HG02588 (cell line): ENCODE data around the gene PIK3R1.

Source experiments
- ATAC-seq: cut with Tn5 transposase; IDR thresholded peaks from one replicate; pipeline ENCODE4 v1.9.1; 2021; ENCODE audit warnings: mild to moderate bottlenecking, moderate library complexity; ENCODE audit not compliant: unreplicated experiment

Gene PIK3R1

DNA sequence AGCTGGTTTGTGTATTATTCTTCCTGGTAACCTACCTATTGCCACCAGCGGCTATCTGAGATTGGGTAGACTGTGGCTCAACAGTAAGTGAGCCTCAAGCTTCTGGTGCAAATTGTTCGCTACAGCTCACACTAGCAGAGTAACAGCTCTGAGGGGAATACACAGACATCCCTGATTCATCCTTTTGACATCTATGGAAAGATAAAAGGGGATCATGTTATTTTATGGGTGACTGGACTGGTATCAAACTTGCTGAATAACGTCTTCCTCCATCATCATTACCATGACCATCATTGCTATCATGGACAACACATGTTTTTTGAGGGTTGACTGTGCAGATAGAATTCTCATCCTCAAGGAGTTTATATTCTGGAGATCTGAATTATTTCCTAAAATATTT, 129.6 kb downstream of the PIK3R1 start:
- no peak for ATAC-seq

DNA sequence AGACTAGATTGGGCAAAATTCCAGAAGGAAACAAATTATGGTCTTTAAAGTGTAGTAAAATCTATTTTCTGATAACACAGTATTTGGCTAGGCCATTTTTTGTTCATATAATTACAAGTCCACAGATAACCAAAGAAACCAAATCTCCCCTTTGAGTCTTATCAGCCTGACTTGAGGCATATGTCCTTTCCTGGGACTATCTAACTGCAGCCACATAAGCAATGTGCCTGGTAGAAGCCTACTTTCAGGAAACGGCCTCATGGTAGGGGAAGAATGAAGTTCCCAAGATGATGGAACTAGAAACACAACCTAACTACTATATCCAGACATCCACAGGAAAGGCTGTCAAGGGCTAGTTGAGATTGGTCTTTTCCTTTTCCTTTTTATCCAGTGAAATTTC, 130.0 kb downstream of the PIK3R1 start:
- no peak for ATAC-seq

DNA sequence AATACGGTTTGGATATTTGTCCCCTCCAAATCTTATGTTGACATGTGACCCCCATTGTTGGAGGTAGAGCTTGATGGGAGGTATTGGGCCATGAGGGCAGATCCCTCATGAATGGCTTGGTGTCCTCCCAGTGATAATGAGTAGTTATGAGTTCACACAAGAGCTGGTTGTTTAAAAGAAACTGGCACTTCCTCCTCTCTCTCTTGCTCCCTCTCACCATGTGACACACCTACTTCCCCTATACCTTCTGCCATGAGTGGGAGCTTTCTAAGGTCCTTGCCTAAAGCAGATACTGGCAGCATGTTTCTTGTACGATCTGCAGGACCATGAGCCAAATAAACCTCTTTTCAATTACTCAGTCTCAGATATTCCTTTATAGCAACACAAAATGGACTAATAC, 132.0 kb downstream of the PIK3R1 start:
- no peak for ATAC-seq

DNA sequence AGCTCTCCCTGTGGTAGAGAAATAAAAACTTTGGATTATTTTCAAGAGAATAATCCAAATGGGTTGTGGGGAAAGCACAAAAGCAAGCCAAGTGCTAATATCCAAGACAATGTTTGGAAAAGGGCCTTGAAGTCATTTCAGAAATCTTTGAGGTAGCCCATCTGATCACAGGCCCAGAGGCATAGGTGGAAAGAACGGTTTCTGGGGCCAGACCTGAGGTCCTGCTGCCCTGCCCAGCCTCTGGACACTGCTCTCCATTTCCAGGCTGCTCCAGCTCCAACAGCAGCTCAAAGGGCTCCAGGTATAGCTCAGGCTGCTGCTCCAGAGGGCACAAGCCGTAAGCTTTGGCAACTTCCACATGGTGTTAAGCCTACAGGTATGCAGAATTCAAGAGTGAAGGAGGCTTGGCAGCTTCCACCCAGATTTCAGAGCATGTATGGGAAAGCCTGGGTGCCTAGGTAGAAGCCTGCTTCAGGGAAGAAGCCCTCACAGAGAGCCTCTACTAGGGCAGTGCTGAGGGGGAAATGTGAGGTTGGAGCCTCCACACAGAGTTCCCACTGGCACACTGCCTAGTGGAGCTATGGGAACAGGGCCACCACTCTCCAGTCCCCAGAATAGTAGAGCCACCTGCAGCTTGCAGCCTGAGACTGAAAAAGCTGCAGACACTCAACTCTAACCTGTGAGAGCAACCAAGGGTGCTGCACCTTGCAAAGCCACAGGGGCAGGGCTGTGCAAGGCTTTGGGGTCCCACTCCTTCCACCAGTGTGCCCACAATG, 133.1 kb downstream of the PIK3R1 start:
- no peak for ATAC-seq

DNA sequence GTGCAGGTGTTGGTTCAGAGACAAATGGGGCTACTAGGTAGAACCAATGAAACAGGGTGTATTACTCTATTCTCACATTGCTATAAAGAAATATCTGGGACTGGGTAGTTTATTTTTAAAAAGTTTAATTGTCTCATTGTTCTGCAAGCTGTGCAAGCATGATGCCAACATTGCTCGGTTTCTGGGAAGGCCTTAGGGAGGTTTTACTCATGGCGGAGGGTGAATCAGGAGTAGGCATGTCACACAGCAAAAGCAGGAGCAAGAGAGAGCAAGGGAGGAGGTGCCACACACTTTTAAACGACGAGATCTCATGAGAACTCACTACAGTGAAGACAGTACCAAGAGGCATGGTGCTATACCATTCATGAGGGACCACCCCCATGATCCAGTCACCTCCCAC, 134.6 kb downstream of the PIK3R1 start:
- ATAC-seq: no peak
